GM12891 (cell line): ENCODE results near the gene SENP2.

ENCODE experiments used
- POLR2A ChIP-seq: IDR thresholded peaks from 2 replicates; pipeline ENCODE4 v1.6.1; 2011; ENCODE audit warnings: low read depth, low read length, control low read depth
- POLR2AphosphoS5 ChIP-seq: IDR thresholded peaks from 2 replicates; pipeline ENCODE4 v1.6.1; 2011; ENCODE audit warnings: low read depth, low read length, control low read depth
- SPI1 ChIP-seq: IDR thresholded peaks from 2 replicates; pipeline ENCODE4 v1.6.1; 2011; ENCODE audit warnings: low read depth, low read length, control low read depth
- TAF1 ChIP-seq: IDR thresholded peaks from 2 replicates; pipeline ENCODE4 v1.6.1; 2011; ENCODE audit warnings: low read depth, low read length, control low read depth

GRCh38 chr3:185632996-185633395 lies 46.9 kb downstream of the SENP2 start:
- TF ChIP-seq POLR2A (no peak), SPI1 (no peak), POLR2AphosphoS5 (no peak), TAF1 (no peak)
